Adrenal gland (tissue), 5 donors: ENCODE results near the gene GNAL.

Source experiments
- POLR2A ChIP-seq, 2 donors: fragments of 450-650 bp; IDR thresholded peaks; one replicate each; pipeline ENCODE4 v1.6.1; 2017; ENCODE audit warnings: antibody characterized with exemption in 2 of 2, mild to moderate bottlenecking in 2 of 2, moderate library complexity in 1 of 2
- TF ChIP-seq, protein P1 (sequence below), 6 experiments: fragments of 450-650 bp in 4 of 6; fragments of 200-600 bp in 2 of 6; sonication (generic) in 1 of 6; IDR thresholded peaks; 1 replicate in 5 of 6; 2 replicates in 1 of 6; pipeline versions ENCODE4 v1.5.1 to v1.8.0; 2016 to 2021; ENCODE audit warnings: antibody characterized with exemption in 6 of 6, mild to moderate bottlenecking in 2 of 6, moderate library complexity in 1 of 6
- donor health status: DM: no; HTN: no; CAD: no.

DNA sequence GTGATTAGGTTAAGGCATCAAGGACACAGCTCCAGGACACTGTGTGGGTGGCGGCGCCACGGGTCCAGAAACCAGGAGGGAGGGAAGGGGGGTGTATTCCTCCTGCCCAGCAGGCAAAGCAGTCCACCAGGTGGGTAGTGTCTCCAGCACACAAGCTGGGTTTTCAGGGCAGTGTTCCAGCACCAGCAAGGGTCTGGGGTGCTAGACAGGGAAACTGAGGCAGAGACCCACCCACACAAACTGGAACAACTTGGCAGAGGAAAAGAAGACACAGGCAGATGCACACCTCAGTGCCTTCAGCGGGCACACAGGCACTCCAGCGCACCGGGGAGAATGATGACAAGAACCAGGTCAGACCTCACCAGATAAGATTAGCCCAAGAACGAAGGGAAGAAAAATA lies 28.4 kb upstream of the GNAL start:
- TF ChIP-seq, protein P1, sequence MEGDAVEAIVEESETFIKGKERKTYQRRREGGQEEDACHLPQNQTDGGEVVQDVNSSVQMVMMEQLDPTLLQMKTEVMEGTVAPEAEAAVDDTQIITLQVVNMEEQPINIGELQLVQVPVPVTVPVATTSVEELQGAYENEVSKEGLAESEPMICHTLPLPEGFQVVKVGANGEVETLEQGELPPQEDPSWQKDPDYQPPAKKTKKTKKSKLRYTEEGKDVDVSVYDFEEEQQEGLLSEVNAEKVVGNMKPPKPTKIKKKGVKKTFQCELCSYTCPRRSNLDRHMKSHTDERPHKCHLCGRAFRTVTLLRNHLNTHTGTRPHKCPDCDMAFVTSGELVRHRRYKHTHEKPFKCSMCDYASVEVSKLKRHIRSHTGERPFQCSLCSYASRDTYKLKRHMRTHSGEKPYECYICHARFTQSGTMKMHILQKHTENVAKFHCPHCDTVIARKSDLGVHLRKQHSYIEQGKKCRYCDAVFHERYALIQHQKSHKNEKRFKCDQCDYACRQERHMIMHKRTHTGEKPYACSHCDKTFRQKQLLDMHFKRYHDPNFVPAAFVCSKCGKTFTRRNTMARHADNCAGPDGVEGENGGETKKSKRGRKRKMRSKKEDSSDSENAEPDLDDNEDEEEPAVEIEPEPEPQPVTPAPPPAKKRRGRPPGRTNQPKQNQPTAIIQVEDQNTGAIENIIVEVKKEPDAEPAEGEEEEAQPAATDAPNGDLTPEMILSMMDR (IDR thresholded peaks at IDR 0.05): no peak
- TF ChIP-seq POLR2A (IDR thresholded peaks at IDR 0.05): no peak
